Lower leg skin (tissue), 3 donors: ENCODE measurements around the gene SLC35E2B.

Source experiments
- POLR2A ChIP-seq, 2 donors: fragments of 450-650 bp; IDR thresholded peaks; one replicate each; pipeline ENCODE4 v1.6.1; 2016 to 2017; ENCODE audit warnings: antibody characterized with exemption in 2 of 2, mild to moderate bottlenecking in 1 of 2, moderate library complexity in 1 of 2
- TF ChIP-seq, protein P1 (sequence below), 3 donors: fragments of 450-650 bp; IDR thresholded peaks; one replicate each; pipeline ENCODE4 v1.5.1; 2016; ENCODE audit warnings: antibody characterized with exemption in 3 of 3, mild to moderate bottlenecking in 3 of 3, moderate library complexity in 2 of 3

- TF ChIP-seq POLR2A (IDR thresholded peaks at IDR 0.05), result no peak
- TF ChIP-seq, protein P1, sequence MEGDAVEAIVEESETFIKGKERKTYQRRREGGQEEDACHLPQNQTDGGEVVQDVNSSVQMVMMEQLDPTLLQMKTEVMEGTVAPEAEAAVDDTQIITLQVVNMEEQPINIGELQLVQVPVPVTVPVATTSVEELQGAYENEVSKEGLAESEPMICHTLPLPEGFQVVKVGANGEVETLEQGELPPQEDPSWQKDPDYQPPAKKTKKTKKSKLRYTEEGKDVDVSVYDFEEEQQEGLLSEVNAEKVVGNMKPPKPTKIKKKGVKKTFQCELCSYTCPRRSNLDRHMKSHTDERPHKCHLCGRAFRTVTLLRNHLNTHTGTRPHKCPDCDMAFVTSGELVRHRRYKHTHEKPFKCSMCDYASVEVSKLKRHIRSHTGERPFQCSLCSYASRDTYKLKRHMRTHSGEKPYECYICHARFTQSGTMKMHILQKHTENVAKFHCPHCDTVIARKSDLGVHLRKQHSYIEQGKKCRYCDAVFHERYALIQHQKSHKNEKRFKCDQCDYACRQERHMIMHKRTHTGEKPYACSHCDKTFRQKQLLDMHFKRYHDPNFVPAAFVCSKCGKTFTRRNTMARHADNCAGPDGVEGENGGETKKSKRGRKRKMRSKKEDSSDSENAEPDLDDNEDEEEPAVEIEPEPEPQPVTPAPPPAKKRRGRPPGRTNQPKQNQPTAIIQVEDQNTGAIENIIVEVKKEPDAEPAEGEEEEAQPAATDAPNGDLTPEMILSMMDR (IDR thresholded peaks at IDR 0.05), result no peak
Observed at GRCh38 chr1:1687846-1688245, 4.7 kb downstream of the SLC35E2B start.
